C4-2B (cell line): ENCODE data around the gene KCTD13.

Experiments used
- ZFX ChIP-seq: fragments of 450-650 bp; IDR thresholded peaks from 2 replicates; pipeline ENCODE4 v1.6.1; 2017
- TF ChIP-seq, protein P1 (sequence below): fragments of 450-650 bp; conservative IDR thresholded peaks from 2 replicates; pipeline ENCODE4 v1.5.1; 2017; ENCODE audit warnings: mild to moderate bottlenecking

DNA sequence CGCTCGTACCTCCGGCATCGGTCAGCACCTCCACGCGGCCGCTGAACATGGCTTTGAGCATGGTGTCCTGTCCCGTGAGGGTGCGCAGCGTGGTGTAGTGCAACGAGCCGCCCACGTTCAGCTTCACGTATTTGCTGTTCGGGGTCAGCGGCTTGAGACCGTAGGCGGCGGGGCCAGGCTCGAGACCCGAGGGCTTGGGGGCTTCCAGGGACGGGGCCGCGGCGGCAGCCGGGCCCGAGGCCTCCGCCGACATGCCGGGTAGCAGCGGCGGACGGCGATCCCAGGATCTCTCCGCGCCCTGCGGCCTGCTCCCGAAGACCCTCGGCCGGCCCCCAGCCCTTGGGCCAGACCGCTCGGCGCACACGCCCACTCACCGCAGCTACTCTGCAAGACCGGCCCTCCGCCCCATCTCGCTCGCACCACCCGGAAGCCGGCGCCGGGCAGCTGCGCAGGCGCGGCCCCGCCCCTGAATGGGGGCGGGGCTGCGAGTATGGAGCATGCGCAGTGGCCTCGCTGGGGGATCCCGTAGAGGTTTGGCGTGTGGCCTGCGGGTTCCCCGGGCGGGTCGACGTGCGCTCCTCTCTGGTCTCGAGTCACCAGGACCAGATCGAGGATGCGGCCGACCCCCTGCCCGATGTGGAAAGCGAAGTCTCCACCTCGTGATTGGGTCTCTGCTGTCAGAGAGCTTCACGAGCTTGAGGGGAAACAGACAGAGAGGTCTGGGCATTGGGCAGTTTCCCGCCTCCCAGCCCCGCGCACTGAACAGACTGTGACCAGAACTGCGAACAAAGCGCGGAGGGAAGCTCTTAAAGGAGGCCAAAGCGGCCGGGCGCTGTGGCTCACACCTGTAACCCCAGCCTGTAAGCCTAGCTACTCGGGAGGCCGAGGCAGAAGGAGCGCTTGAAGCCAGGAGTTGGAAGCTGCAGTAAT, at the start of gene KCTD13:
- TF ChIP-seq, protein P1, sequence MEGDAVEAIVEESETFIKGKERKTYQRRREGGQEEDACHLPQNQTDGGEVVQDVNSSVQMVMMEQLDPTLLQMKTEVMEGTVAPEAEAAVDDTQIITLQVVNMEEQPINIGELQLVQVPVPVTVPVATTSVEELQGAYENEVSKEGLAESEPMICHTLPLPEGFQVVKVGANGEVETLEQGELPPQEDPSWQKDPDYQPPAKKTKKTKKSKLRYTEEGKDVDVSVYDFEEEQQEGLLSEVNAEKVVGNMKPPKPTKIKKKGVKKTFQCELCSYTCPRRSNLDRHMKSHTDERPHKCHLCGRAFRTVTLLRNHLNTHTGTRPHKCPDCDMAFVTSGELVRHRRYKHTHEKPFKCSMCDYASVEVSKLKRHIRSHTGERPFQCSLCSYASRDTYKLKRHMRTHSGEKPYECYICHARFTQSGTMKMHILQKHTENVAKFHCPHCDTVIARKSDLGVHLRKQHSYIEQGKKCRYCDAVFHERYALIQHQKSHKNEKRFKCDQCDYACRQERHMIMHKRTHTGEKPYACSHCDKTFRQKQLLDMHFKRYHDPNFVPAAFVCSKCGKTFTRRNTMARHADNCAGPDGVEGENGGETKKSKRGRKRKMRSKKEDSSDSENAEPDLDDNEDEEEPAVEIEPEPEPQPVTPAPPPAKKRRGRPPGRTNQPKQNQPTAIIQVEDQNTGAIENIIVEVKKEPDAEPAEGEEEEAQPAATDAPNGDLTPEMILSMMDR: no peak
- TF ChIP-seq ZFX: peak; percentile 60
